HUES48 (cell line): ENCODE data around the gene NKRF.
A peak's percentile ranks its signal among the peaks of the same experiment; 100 is the strongest.

Source experiments
- H3K27ac ChIP-seq: one replicate; pipeline ENCODE4 v1.7.0; 2013; ENCODE audit warnings: low read depth, low read length, inconsistent platforms
- H3K27me3 ChIP-seq: 2 replicates; pipeline ENCODE4 v1.6.1; 2013; ENCODE audit warnings: mild to moderate bottlenecking, low read length; ENCODE audit not compliant: control insufficient read depth, insufficient read depth
- H3K36me3 ChIP-seq: 2 replicates; pipeline ENCODE4 v1.6.1; 2013; ENCODE audit warnings: low read length; ENCODE audit not compliant: control insufficient read depth, insufficient read depth
- H3K4me1 ChIP-seq: 2 replicates; pipeline ENCODE4 v1.6.1; 2013; ENCODE audit warnings: mild to moderate bottlenecking, low read length; ENCODE audit not compliant: control insufficient read depth, insufficient read depth
- H3K4me3 ChIP-seq: 2 replicates; pipeline ENCODE4 v1.5.1; 2013; ENCODE audit warnings: mild to moderate bottlenecking, low read depth, low read length
- H3K9ac ChIP-seq: 2 replicates; pipeline ENCODE4 v1.6.1; 2013; ENCODE audit warnings: mild to moderate bottlenecking, low read depth, low read length, moderate library complexity
- H3K9me3 ChIP-seq: 2 replicates; pipeline ENCODE4 v1.6.1; 2013; ENCODE audit warnings: low read length; ENCODE audit not compliant: control insufficient read depth, insufficient read depth

NKRF gene

DNA sequence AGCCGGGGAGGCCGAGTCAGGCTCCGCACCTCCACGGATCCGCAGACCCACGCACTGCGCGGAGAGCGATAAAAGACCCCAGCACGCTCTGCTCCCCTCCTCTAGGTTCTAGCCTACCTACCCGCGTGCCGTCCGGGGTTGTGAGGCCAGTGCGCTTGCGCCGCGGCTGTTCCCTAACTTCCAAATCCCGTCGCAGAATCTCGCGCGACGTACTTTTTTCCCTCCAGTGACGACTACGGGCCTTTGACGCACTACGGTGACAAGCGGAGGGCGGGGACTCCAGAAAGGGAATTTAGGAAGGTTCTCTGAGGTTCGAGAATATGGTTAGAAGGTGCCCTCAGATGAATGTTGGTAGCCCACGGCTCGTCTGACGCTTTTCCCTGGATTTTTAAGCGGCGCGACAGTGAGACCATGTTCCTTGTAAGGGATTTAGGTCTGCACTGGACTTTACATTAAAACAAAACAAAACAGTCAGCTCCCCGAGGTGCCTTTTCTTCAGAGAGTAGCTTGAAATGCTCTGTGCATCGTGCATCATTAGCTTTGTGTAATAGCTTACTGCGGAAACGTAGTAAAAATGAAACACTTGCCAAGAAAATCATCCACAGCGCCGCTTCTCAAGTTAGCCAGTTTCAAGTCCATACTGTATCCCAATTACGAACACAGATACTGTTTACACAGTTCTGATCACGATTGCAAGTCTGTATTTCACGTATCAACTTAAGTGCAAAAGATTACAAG lies at the start of gene NKRF:
NKRF (minus strand) TSS at position 145 of the 738 bp plus-strand sequence.
- Histone ChIP-seq H3K27me3 (peaks cover 25% of the 10 kb centered on the region; the same call in 1 of the 2 replicates), H3K9me3 (peaks cover 23% of the 10 kb centered on the region), H3K4me1 (0 out of 2 replicates have a peak, but pooled peaks cover 4% of the 10 kb centered on the region), H3K4me3 (peak within 1 kb of the TSS; percentile 90), H3K9ac (peak within 1 kb of the TSS; percentile 86), H3K36me3 (0 out of 2 replicates have a peak, but pooled peaks cover 4% of the 10 kb centered on the region), H3K27ac (peak within 1 kb of the TSS; percentile 70)

DNA sequence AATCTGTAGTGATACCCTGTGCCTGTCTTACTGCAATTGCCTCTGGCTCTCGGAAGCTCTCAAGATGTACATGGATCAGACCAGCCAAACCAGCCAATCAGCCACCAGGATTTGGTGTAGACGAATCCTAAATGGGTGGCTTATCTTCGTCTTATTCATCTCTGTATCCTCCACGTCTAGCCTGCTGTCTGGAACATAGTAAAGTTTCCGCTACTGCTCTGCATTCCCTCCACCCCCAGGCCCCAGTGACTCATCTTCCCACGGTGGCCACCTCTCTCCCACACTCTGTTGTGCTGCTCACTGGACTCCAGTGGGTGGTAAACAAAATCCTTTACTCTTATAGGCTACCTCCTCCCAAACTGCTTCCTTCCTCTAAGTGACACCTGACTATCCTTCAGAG lies 48.9 kb upstream of the NKRF start:
- peaks cover 9% of the 10 kb centered on the region; the same call in 1 of the 2 replicates for H3K36me3 ChIP-seq
- H3K27ac ChIP-seq: no peak overlapping the region

DNA sequence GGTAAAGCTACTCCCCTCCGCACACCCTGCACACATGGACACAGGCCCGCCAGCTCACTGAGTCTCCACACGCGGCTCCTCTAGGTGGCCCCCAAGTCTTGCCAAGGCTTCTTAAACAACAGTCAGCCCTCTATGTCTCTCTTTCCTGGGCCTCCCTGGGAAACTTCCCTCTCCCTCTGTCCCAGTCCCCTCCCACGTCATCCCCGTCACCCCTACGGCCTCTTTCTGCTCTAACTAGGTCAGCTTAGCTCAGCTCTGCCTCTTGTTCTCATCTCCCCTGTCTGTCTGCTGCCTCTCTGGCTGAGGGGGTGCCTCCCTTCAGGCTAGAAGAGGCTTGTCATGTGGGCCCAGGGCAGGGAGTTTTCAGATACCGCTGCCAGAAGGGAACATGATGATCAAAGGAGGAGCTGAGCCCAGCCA lies 47.9 kb upstream of the NKRF start:
- no peaks in the 10 kb centered on the region for H3K27me3 ChIP-seq
- H3K4me1 ChIP-seq: no peaks in the 10 kb centered on the region
- H3K9ac ChIP-seq: no peak overlapping the region
- H3K9me3 ChIP-seq: peaks cover 33% of the 10 kb centered on the region
- no peak overlapping the region for H3K27ac ChIP-seq
- peaks cover 9% of the 10 kb centered on the region; the same call in 1 of the 2 replicates for H3K36me3 ChIP-seq
- no peak overlapping the region for H3K4me3 ChIP-seq

More for the DNA sequence above, 48.9 kb upstream of the NKRF start:
- Histone ChIP-seq H3K4me3 (no peak overlapping the region), H3K9ac (no peak overlapping the region), H3K9me3 (peaks cover 41% of the 10 kb centered on the region), H3K4me1 (no peaks in the 10 kb centered on the region), H3K27me3 (no peaks in the 10 kb centered on the region)

DNA sequence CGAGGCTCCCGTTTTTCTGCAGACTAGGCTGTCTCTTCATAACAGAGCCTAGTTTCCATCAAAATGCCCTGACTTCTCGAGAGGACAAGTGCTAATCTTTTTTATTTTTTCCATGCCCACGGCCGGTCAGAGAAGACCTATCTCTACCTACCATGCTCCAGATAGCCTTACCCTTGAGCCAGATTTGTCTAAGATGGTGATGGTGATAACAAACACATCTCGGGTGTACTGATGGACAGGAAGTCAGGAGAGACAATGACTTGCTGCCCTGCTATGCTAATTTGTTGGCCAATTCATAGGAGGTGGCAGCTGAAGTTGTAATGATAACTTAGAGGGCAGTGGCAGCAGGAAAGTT lies 42.2 kb upstream of the NKRF start:
- H3K27ac ChIP-seq: no peak overlapping the region

DNA sequence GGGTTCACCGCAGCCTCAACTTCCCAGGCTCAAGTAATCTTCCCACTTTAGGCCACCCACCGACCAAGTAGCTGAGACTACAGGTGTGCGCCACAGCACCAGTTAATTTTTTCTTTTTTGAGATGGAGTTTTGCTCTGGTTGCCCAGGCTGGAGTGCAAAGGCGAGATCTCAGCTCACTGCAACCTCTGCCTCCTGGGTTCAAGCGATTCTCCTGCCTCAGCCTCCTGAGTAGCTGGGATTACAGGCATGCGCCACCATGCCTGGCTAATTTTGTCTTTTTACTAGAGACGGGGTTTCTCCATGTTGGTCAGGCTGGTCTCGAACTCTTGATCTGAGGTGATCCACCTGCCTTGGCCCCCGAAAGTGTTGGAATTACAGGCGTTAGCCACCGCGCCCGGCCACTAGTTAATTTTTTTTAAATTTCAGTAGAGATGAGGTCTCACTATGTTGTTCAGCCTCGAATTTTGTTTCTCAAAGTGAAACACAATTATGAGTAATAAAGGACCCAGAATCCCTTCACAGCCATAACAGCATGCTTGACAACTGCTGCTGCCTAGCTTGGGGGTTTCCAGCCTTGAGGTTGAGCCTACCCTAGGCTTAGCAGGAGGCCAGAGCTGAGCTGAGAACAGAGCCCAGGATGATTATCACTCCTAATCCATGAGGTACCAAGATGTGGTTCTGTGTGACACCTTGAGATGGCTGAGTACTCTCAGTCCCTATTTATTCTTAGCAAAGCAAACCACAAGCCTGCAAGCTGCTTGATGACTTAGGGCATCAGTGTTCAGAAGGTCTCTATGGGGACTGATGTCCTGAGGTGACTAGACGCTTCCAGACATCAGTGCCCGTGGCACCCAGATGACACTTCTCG lies 41.6 kb upstream of the NKRF start:
- Histone ChIP-seq H3K4me1 (no peaks in the 10 kb centered on the region), H3K9ac (no peak overlapping the region), H3K9me3 (peaks cover 23% of the 10 kb centered on the region), H3K36me3 (peaks cover 15% of the 10 kb centered on the region), H3K4me3 (no peak overlapping the region), H3K27me3 (no peaks in the 10 kb centered on the region), H3K27ac (no peak overlapping the region)

More for the DNA sequence above, 42.2 kb upstream of the NKRF start:
- Histone ChIP-seq H3K9me3 (peaks cover 24% of the 10 kb centered on the region), H3K36me3 (peaks cover 15% of the 10 kb centered on the region), H3K27me3 (no peaks in the 10 kb centered on the region), H3K4me1 (no peaks in the 10 kb centered on the region), H3K4me3 (no peak overlapping the region), H3K9ac (no peak overlapping the region)

DNA sequence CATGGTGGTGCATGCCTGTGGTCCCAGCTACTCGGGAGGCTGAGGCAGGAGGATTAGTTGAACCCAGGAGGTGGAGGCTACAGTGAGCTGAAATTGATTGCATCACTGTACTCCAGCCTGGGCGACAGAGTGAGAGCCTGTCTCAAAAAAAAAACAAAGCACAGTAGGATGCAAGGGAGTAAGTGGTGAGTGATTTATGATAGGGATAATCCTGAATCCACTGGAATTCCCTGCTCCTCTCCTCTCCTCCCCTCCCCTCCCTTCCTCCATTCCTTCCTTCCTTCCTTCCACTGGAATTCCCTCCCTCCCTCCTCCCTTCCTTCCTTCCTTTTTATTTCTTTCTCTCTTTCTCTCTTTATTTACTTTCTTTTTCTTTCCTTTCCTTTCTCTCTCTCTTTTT lies 40.9 kb upstream of the NKRF start:
- Histone ChIP-seq H3K27me3 (no peaks in the 10 kb centered on the region), H3K4me3 (no peak overlapping the region), H3K27ac (no peak overlapping the region), H3K9me3 (peaks cover 22% of the 10 kb centered on the region; the same call in 1 of the 2 replicates), H3K4me1 (no peaks in the 10 kb centered on the region), H3K9ac (no peak overlapping the region), H3K36me3 (peaks cover 15% of the 10 kb centered on the region)

DNA sequence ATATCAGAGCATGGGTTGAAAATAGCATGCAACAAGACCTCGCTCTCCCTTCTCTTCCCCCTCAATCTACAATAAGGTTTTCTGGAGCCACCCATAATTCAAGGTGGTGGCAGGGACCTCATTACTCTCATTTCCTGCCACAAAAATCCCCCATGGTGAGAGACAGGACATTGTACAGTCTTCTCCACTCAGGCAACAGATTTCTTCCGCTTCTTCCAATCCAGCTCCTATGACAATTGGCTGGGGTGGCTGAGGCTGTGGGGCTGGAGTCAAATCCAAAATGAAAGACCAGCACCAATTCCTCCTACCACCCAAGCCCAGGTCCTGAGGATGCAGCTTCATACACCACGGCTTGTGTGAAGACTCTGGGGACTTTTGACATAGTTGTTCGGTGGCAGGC lies 40.3 kb upstream of the NKRF start:
- H3K4me3 ChIP-seq: no peak overlapping the region
- peaks cover 22% of the 10 kb centered on the region; the same call in 1 of the 2 replicates for H3K9me3 ChIP-seq
- H3K9ac ChIP-seq: no peak overlapping the region
- no peaks in the 10 kb centered on the region for H3K27me3 ChIP-seq
- no peaks in the 10 kb centered on the region for H3K4me1 ChIP-seq
- peaks cover 15% of the 10 kb centered on the region for H3K36me3 ChIP-seq
- no peak overlapping the region for H3K27ac ChIP-seq

DNA sequence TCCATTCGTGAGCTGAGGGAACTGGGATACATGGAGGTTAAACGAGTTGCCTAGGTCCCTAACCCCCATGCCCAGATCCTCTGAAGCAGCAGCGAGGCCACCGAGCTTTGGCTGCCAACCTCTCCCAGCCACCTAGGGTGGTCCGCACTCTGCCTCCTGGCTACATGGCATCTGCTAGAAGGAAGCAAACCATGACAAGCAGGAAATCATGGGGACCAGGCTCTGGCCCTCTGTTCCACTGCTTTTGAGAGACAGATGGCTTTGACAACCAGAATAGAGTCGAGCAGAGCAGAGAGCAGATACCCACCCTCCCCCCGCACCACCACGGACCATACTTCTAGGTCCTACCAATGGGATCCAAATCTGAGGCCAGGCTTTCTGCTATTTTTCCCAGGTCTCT lies 37.5 kb upstream of the NKRF start:
- H3K27ac ChIP-seq: no peak overlapping the region
- no peak overlapping the region for H3K9ac ChIP-seq
- peaks cover 22% of the 10 kb centered on the region for H3K9me3 ChIP-seq
- no peaks in the 10 kb centered on the region for H3K27me3 ChIP-seq
- peaks cover 7% of the 10 kb centered on the region; the same call in 1 of the 2 replicates for H3K36me3 ChIP-seq
- no peaks in the 10 kb centered on the region for H3K4me1 ChIP-seq
- no peak overlapping the region for H3K4me3 ChIP-seq

DNA sequence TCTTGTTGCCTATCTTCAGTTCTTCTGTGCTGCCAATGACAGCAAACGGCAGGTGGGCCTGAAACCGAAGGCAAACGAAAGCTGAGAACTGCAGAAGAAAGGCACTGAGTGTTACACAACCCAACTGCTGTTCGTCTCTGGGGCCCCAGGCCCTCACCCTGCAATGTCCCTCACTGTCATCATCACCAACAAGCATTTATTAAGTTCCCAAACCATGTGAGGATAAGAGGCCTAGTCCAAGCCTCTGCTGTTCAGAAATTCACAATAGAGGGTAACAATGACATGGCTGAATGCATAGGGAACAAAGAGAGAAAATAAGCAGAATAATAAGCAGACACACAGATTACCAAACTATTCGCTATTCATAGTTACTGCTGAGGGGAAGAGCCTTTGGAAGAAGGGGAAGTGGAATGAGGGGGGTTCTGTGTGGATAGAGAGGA lies 34.5 kb upstream of the NKRF start:
- H3K9me3 ChIP-seq: peaks cover 16% of the 10 kb centered on the region
- no peak overlapping the region for H3K4me3 ChIP-seq
- no peaks in the 10 kb centered on the region; the same call in 1 of the 2 replicates for H3K36me3 ChIP-seq
- no peaks in the 10 kb centered on the region for H3K4me1 ChIP-seq
- H3K27me3 ChIP-seq: no peaks in the 10 kb centered on the region
- no peak overlapping the region for H3K27ac ChIP-seq
- H3K9ac ChIP-seq: no peak overlapping the region

DNA sequence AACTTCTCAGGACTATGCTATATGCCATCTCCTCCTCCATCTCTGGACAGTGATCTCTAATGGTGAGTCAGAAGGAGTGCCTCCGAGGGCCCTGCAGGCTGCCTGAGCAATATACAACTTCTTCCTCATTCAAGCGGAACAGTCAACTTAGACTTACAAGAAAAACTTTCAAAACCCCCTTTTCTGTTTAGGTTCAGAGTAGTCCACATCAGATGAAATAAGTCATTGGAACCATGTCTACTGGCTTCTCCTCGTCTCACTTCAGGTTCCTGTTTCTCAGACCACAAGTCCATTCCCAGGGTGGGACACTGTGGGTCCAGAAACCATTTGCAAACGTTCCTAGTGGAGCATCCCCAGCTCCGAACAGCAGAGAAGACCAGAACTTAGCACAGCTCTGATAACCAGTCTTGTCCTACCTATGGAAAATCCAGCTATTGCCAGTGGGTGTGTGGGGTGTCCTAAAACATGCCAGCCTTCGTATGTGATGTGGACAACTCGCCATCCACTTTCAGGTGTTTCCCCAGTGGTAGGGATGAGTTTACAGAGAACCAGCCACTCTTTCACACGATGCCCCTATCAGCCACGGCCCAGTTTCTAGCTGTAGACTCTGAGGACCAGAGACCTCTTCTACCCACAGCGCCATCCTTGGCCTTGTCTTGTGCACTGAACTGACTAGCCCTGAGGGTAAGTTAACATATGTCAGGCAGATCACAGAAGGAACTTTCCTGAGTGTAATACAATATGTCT lies 32.7 kb upstream of the NKRF start:
- Histone ChIP-seq H3K36me3 (no peaks in the 10 kb centered on the region; the same call in 1 of the 2 replicates), H3K4me3 (no peak overlapping the region), H3K4me1 (0 out of 2 replicates have a peak, but pooled peaks cover 3% of the 10 kb centered on the region), H3K27ac (no peak overlapping the region), H3K9ac (no peak overlapping the region), H3K9me3 (peaks cover 16% of the 10 kb centered on the region), H3K27me3 (no peaks in the 10 kb centered on the region)
